K562 (cell line): ENCODE data around the gene C1orf116. TPM values are rescaled to one million over a fixed set of nuclear protein-coding genes. Genes with fewer than 3 reads are reported as not detected.

Experiments
- ATF3 ChIP-seq, 2 experiments: fragments of 450-650 bp in 1 of 2; sonication (generic) in 1 of 2; formaldehyde crosslinking in 1 of 2; IDR thresholded peaks in 1 of 2; conservative IDR thresholded peaks in 1 of 2; 2 replicates each; pipeline versions ENCODE4 v1.6.1 to v1.8.1; 2016 to 2023; ENCODE audit warnings: mild to moderate bottlenecking in 2 of 2, moderate library complexity in 2 of 2, inconsistent platforms in 1 of 2, missing genetic modification reagents in 1 of 2
- ATF7 ChIP-seq: fragments of 450-650 bp; IDR thresholded peaks from 2 replicates; pipeline ENCODE4 v1.7.1; 2014; ENCODE audit warnings: mild to moderate bottlenecking, moderate library complexity
- BCL6 ChIP-seq: fragments of 250-450 bp; sonication (Bioruptor Pico); IDR thresholded peaks from 2 replicates; pipeline ENCODE4 v1.4.0; 2020
- BRD9 ChIP-seq: fragments of 450-650 bp; IDR thresholded peaks from 2 replicates; pipeline ENCODE4 v1.6.1; 2018; ENCODE audit warnings: low read depth; ENCODE audit not compliant: partially characterized antibody
- COPS2 ChIP-seq: fragments of 450-650 bp; conservative IDR thresholded peaks from 2 replicates; pipeline ENCODE4 v1.6.1; 2016; ENCODE audit warnings: mild to moderate bottlenecking, moderate library complexity
- DNMT1 ChIP-seq: fragments of 450-650 bp; IDR thresholded peaks from 2 replicates; pipeline ENCODE4 v1.6.1; 2016; ENCODE audit warnings: antibody characterized with exemption, mild to moderate bottlenecking
- EHMT2 ChIP-seq: fragments of 450-650 bp; IDR thresholded peaks from 2 replicates; pipeline ENCODE4 v1.6.1; 2018; ENCODE audit warnings: antibody characterized with exemption
- ESRRA ChIP-seq: fragments of 450-650 bp; IDR thresholded peaks from 2 replicates; pipeline ENCODE4 v1.6.1; 2014; ENCODE audit warnings: low read depth, mild to moderate bottlenecking, moderate library complexity, borderline replicate concordance
- HIVEP1 ChIP-seq: fragments of 250-450 bp; sonication (Bioruptor Pico); IDR thresholded peaks from 2 replicates; pipeline ENCODE4 v1.4.0; 2020; ENCODE audit warnings: mild to moderate bottlenecking
- JUND ChIP-seq, 2 experiments: IDR thresholded peaks; 2 replicates in 1 of 2; 3 replicates in 1 of 2; pipeline ENCODE4 v1.6.1; 2011; ENCODE audit warnings: borderline replicate concordance in 2 of 2, low read depth in 2 of 2, low read length in 2 of 2, improper control_type of control experiment in 1 of 2, missing biosample characterization in 1 of 2, missing genetic modification characterization in 1 of 2, missing genetic modification reagents in 1 of 2
- LCOR ChIP-seq: sonication (generic); formaldehyde crosslinking; IDR thresholded peaks from 2 replicates; pipeline ENCODE4 v1.8.0; 2022; ENCODE audit warnings: mild to moderate bottlenecking, missing genetic modification reagents
- MCM2 ChIP-seq: fragments of 450-650 bp; IDR thresholded peaks from 2 replicates; pipeline ENCODE4 v1.6.1; 2017; ENCODE audit warnings: low read depth, mild to moderate bottlenecking
- MCM7 ChIP-seq, 2 experiments: fragments of 450-650 bp; IDR thresholded peaks; 2 replicates each; pipeline ENCODE4 v1.6.1; 2016 to 2018
- NCOA1 ChIP-seq: fragments of 450-650 bp; IDR thresholded peaks from 2 replicates; pipeline ENCODE4 v1.6.1; 2016; ENCODE audit warnings: low read depth
- NELFE ChIP-seq: IDR thresholded peaks from 2 replicates; pipeline ENCODE4 v1.6.1; 2011; ENCODE audit warnings: mild to moderate bottlenecking; ENCODE audit not compliant: insufficient read depth, insufficient read length
- NFXL1 ChIP-seq: fragments of 450-650 bp; formaldehyde crosslinking; IDR thresholded peaks from 2 replicates; pipeline ENCODE4 v1.4.0; 2021; ENCODE audit warnings: mild to moderate bottlenecking
- PHB ChIP-seq: fragments of 250-450 bp; sonication (Bioruptor Pico); IDR thresholded peaks from 2 replicates; pipeline ENCODE4 v1.5.0; 2021
- POLR3G ChIP-seq: IDR thresholded peaks from 2 replicates; pipeline ENCODE4 v1.6.1; 2011; ENCODE audit not compliant: insufficient read length, insufficient replicate concordance; ENCODE audit errors: extremely low read depth
- RUNX1 ChIP-seq: sonication (generic); IDR thresholded peaks from 2 replicates; pipeline ENCODE4 v1.6.1; 2016; ENCODE audit warnings: antibody characterized with exemption, low read depth
- SIX5 ChIP-seq, 2 experiments: IDR thresholded peaks; 2 replicates each; pipeline ENCODE4 v1.6.1; 2011; ENCODE audit warnings: low read length in 2 of 2, borderline replicate concordance in 1 of 2, low read depth in 1 of 2, mild to moderate bottlenecking in 1 of 2, moderate library complexity in 1 of 2; ENCODE audit not compliant: insufficient read depth in 1 of 2
- SPI1 ChIP-seq: IDR thresholded peaks from 2 replicates; pipeline ENCODE4 v1.6.1; 2011; ENCODE audit warnings: low read depth, low read length, control low read depth, borderline replicate concordance
- TBP ChIP-seq: optimal IDR thresholded peaks from 2 replicates; pipeline ENCODE3; 2011; ENCODE audit warnings: low read depth, low read length, improper control_type of control experiment
- THAP12 ChIP-seq: fragments of 250-450 bp; sonication (Bioruptor Pico); IDR thresholded peaks from 2 replicates; pipeline ENCODE4 v1.9.0; 2021; ENCODE audit warnings: mild to moderate bottlenecking, inconsistent platforms
- ZNF263 ChIP-seq: sonication (generic); formaldehyde crosslinking; IDR thresholded peaks from 2 replicates; pipeline ENCODE4 v1.8.0; 2022; ENCODE audit warnings: mild to moderate bottlenecking, missing genetic modification reagents, borderline replicate concordance
- ZNF277 ChIP-seq: fragments of 250-450 bp; sonication (Bioruptor Pico); IDR thresholded peaks from 2 replicates; pipeline ENCODE4 v1.8.0; 2022; ENCODE audit warnings: inconsistent platforms, mild to moderate bottlenecking, moderate library complexity, borderline replicate concordance
- ZNF384 ChIP-seq: IDR thresholded peaks from 2 replicates; pipeline ENCODE4 v1.6.1; 2012; ENCODE audit warnings: low read depth, low read length, improper control_type of control experiment
- polyA plus RNA-seq, 8 experiments: library from polyadenylated mRNA; depleted of rRNA in 4 of 8; stranded (reverse) in 5 of 8; unstranded in 3 of 8; fragments of >200 nt; fragmentation: Nextera tagmentation in 2 of 8; fragmentation: Illumina TruSeq in 1 of 8; extraction: Ambion mirVana in 2 of 8; extraction: Trizol in 1 of 8; gene quantifications; 2 replicates each; pipeline versions ENCODE4 v1.2.1 to v1.2.3, GENCODE V29; 2011 to 2014; ENCODE audit warnings: inconsistent platforms in 1 of 8, missing spikeins in 1 of 8
- total RNA-seq, 7 experiments: library from RNA; depleted of rRNA in 6 of 7; stranded (reverse); fragments of >200 nt in 6 of 7; fragmentation: Illumina TruSeq in 2 of 7; extraction: Trizol in 2 of 7; gene quantifications; 2 replicates each; pipeline versions ENCODE4 v1.2.1 to v1.2.3, GENCODE V29; 2011 to 2021; ENCODE audit warnings: low replicate concordance in 1 of 7

Gene C1orf116
- total and polyA plus RNA-seq, 9 of the 15 experiments (the other 6 are each of a cell fraction or from before 2014, with no cell fraction given), result 0.62 to 3.0 (median 0.95) TPM

GRCh38 chr1:207050480-207051190 lies 18.1 kb upstream of the C1orf116 start (continued):
- TF ChIP-seq SIX5 (IDR thresholded peaks at IDR 0.05; ENCODE audit: borderline replicate concordance in 1 of 2, insufficient read depth in 1 of 2, low read depth in 1 of 2, low read length in 2 of 2) (no peak), ZNF277 (CRISPR knock-in tag) (no peak), PHB (CRISPR knock-in tag) (no peak), POLR3G (no peak), ATF7 (no peak), ZNF263 (CRISPR knock-in tag) (0 out of 2 replicates have a peak, but pooled peaks have one; percentile 28), RUNX1 (no peak), NCOA1 (no peak), MCM2 (no peak), HIVEP1 (CRISPR knock-in tag) (no peak), TBP (peak; percentile 86), BRD9 (no peak), SPI1 (no peak), ESRRA (peak; percentile 52; the same call in 1 of the 2 replicates), DNMT1 (no peak), LCOR (peak; percentile 8; the same call in 1 of the 2 replicates), ATF3 (IDR thresholded peaks at IDR 0.05) (no peak), ATF3 (CRISPR knock-in tag; conservative IDR thresholded peaks at IDR 0.05) (no peak), NFXL1 (CRISPR knock-in tag) (no peak), COPS2 (no peak), THAP12 (CRISPR knock-in tag) (0 out of 2 replicates have a peak, but pooled peaks have one; percentile 18), ZNF384 (no peak), JUND (IDR thresholded peaks at IDR 0.05; ENCODE audit: borderline replicate concordance, low read depth, low read length) (no peak), JUND (tag; IDR thresholded peaks at IDR 0.05; ENCODE audit: borderline replicate concordance, low read depth, low read length) (no peak), EHMT2 (no peak), BCL6 (CRISPR knock-in tag) (no peak), NELFE (no peak), MCM7 (IDR thresholded peaks at IDR 0.05) (no peak)
